HepG2 (cell line): ENCODE data around the gene TRANK1. TPM values are rescaled to one million over a fixed set of nuclear protein-coding genes. Genes with fewer than 3 reads are reported as not detected.

Experiments
- ATAC-seq: fragments of 200-7000 bp; cut with Tn5 transposase; 3 replicates; pipeline ENCODE4 v1.9.1; 2020; ENCODE audit warnings: mild to moderate bottlenecking, moderate library complexity
- BruUV-seq: library from RNA; stranded (reverse); fragments of 400-500 nt; replicated peaks from 2 replicates; lab custom pipeline; 2021; lab: Mats Ljungman, UMichigan
- CTCF ChIA-PET: fragments of 300-600 bp; formaldehyde crosslinking; extraction: SDS; loops from one replicate; lab custom pipeline; 2021; ENCODE audit warnings: low total read pairs, inconsistent platforms, low intra/inter-chr PET ratio; lab: Yijun Ruan, JAX
- POLR2A ChIA-PET: fragments of 350-600 bp; sonication (Branson Sonifier 250); formaldehyde crosslinking; loops from one replicate; lab custom pipeline; 2020; ENCODE audit warnings: antibody characterized with exemption, inconsistent platforms; lab: Yijun Ruan, JAX
- DNase-seq: peaks from one replicate; pipeline ENCODE4 v3.0.0-alpha.2; 2015; ENCODE audit warnings: low spot score
- FAIRE-seq: peaks from 3 replicates; lab custom pipeline; 2011; peaks lifted over from hg19 to GRCh38; lab: Jason Lieb, UNC
- H2AFZ ChIP-seq: one replicate; pipeline ENCODE4 v1.6.1; 2011; ENCODE audit warnings: low read length, inconsistent platforms
- H3K27ac ChIP-seq: fragments of 300-600 bp; 3 replicates; pipeline ENCODE4 v1.8.0; 2011; ENCODE audit warnings: mixed run types, mild to moderate bottlenecking, mixed read lengths, low read length, inconsistent platforms; ENCODE audit not compliant: insufficient read depth; ENCODE audit errors: extremely low read length
- H3K27me3 ChIP-seq, 2 experiments: fragments of 200-600 bp in 1 of 2; 2 replicates in 1 of 2; 3 replicates in 1 of 2; pipeline versions ENCODE4 v1.6.0 to v1.8.0; 2011; ENCODE audit warnings: low read length in 2 of 2, mild to moderate bottlenecking in 2 of 2, moderate library complexity in 2 of 2, inconsistent platforms in 1 of 2; ENCODE audit not compliant: insufficient read depth in 2 of 2, control insufficient read depth in 1 of 2
- H3K36me3 ChIP-seq, 2 experiments: fragments of 200-600 bp in 1 of 2; replicated peaks in 1 of 2; 2 replicates in 1 of 2; 3 replicates in 1 of 2; pipeline versions ENCODE4 v1.5.1 to v1.8.0; 2011; ENCODE audit warnings: low read length in 2 of 2, inconsistent platforms in 1 of 2; ENCODE audit not compliant: insufficient read depth in 2 of 2, control insufficient read depth in 1 of 2
- H3K4me1 ChIP-seq: 2 replicates; pipeline ENCODE4 v1.5.1; 2012; ENCODE audit warnings: low read length, inconsistent platforms; ENCODE audit not compliant: insufficient read depth
- H3K4me2 ChIP-seq: 2 replicates; pipeline ENCODE4 v1.6.0; 2011; ENCODE audit warnings: low read depth, low read length, inconsistent platforms
- H3K4me3 ChIP-seq, 3 experiments: fragments of 200-600 bp in 1 of 3; sonication (generic), shearing (Covaris generic) in 1 of 3; replicated peaks in 1 of 3; 2 replicates each; pipeline ENCODE4 v1.5.1; 2011 to 2016; ENCODE audit warnings: low read length in 3 of 3, inconsistent platforms in 2 of 3, low read depth in 2 of 3, mild to moderate bottlenecking in 2 of 3, control low read depth in 1 of 3, mixed read lengths in 1 of 3; ENCODE audit not compliant: insufficient read depth in 1 of 3
- H3K79me2 ChIP-seq: one replicate; pipeline ENCODE4 v1.6.1; 2011; ENCODE audit warnings: low read length, inconsistent platforms; ENCODE audit not compliant: insufficient read depth
- H3K9ac ChIP-seq: 2 replicates; pipeline ENCODE4 v1.6.0; 2011; ENCODE audit warnings: mild to moderate bottlenecking, low read depth, low read length, inconsistent platforms; ENCODE audit not compliant: insufficient read depth
- H3K9me3 ChIP-seq: 2 replicates; pipeline ENCODE4 v1.5.1; 2012; ENCODE audit warnings: mild to moderate bottlenecking, low read length
- H4K20me1 ChIP-seq: 2 replicates; pipeline ENCODE4 v1.6.0; 2011; ENCODE audit warnings: inconsistent platforms, mild to moderate bottlenecking, low read length, moderate library complexity; ENCODE audit not compliant: insufficient read depth
- ARHGAP35 ChIP-seq: sonication (generic); formaldehyde crosslinking; IDR thresholded peaks from 2 replicates; pipeline ENCODE4 v1.9.0; 2022; ENCODE audit warnings: mild to moderate bottlenecking, inconsistent platforms, moderate library complexity, missing genetic modification reagents, borderline replicate concordance
- GPBP1L1 ChIP-seq: sonication (generic); formaldehyde crosslinking; IDR thresholded peaks from 2 replicates; pipeline ENCODE4 v1.5.0; 2020; ENCODE audit warnings: mild to moderate bottlenecking, missing genetic modification reagents
- HCFC1 ChIP-seq: fragments of 150-350 bp; IDR thresholded peaks from 2 replicates; pipeline ENCODE4 v1.6.1; 2014; ENCODE audit warnings: low read depth, low read length
- KDM3A ChIP-seq: IDR thresholded peaks from 2 replicates; pipeline ENCODE4 v1.6.1; 2018; ENCODE audit warnings: low read depth, missing compliant biosample characterization
- KLF13 ChIP-seq: sonication (generic); formaldehyde crosslinking; IDR thresholded peaks from 2 replicates; pipeline ENCODE4 v1.4.0; 2020; ENCODE audit warnings: mild to moderate bottlenecking, missing genetic modification reagents
- POGK ChIP-seq: sonication (generic); formaldehyde crosslinking; conservative IDR thresholded peaks from 2 replicates; pipeline ENCODE4 v1.8.0; 2022; ENCODE audit warnings: mild to moderate bottlenecking, moderate library complexity, missing genetic modification reagents
- SETDB1 ChIP-seq: sonication (generic); formaldehyde crosslinking; IDR thresholded peaks from 2 replicates; pipeline ENCODE4 v1.5.1; 2020; ENCODE audit warnings: missing genetic modification reagents, mild to moderate bottlenecking, borderline replicate concordance
- SIN3B ChIP-seq: fragments of 150-350 bp; IDR thresholded peaks from 2 replicates; pipeline ENCODE4 v1.6.1; 2014; ENCODE audit warnings: low read length
- TEAD3 ChIP-seq: optimal IDR thresholded peaks from 2 replicates; pipeline ENCODE3; 2016; ENCODE audit warnings: borderline replicate concordance
- ZNF225 ChIP-seq: sonication (generic); formaldehyde crosslinking; IDR thresholded peaks from 2 replicates; pipeline ENCODE4 v1.4.0; 2020; ENCODE audit warnings: mild to moderate bottlenecking, missing genetic modification reagents
- ZSCAN25 ChIP-seq: sonication (generic); formaldehyde crosslinking; IDR thresholded peaks from 2 replicates; pipeline ENCODE4 v1.8.0; 2022; ENCODE audit warnings: mild to moderate bottlenecking, missing genetic modification reagents
- WGBS: methylation state at CpG from one replicate; pipeline ENCODE4 v1.1.6; 2017; ENCODE audit warnings: low lambda C conversion rate; 5-methylcytosine and 5-hydroxymethylcytosine counted together
- in situ Hi-C: cut with HindIII; loops from 2 replicates; pipeline ENCODE4 v1.10.0; 2017; ENCODE audit warnings: low pct_unique_long_range_greater_than_20kb; ENCODE audit not compliant: extremely low pct_ligation_motif_present
- intact Hi-C: fragments of 100-400 bp; cut with micrococcal nuclease; formaldehyde crosslinking; loops from one replicate; pipeline ENCODE4 v1.10.0; 2022; ENCODE audit not compliant: unreplicated experiment
- polyA plus RNA-seq, 8 experiments: library from polyadenylated mRNA; depleted of rRNA in 3 of 8; stranded (reverse) in 7 of 8; unstranded in 1 of 8; fragments of >200 nt; fragmentation: Illumina TruSeq in 4 of 8; extraction: Trizol in 4 of 8; gene quantifications; 2 replicates each; pipeline versions ENCODE4 v1.2.1 to v1.2.3, GENCODE V29; 2011 to 2016; ENCODE audit warnings: low read depth in 4 of 8, missing spikeins in 1 of 8, mixed read lengths in 1 of 8; ENCODE audit not compliant: insufficient read depth in 1 of 8
- total RNA-seq, 5 experiments: library from RNA; depleted of rRNA; stranded (reverse); fragments of >200 nt; fragmentation: Illumina TruSeq; extraction: Trizol; gene quantifications; 2 replicates each; pipeline ENCODE4 v1.2.3, GENCODE V29; 2016; ENCODE audit warnings: low read depth in 1 of 5
- TF ChIP-seq, protein P1 (sequence below): sonication (generic); formaldehyde crosslinking; IDR thresholded peaks from 2 replicates; pipeline ENCODE4 v1.4.0; 2020; ENCODE audit warnings: missing genetic modification reagents, borderline replicate concordance
- TF ChIP-seq, protein P2 (sequence below): sonication (generic); formaldehyde crosslinking; IDR thresholded peaks from 2 replicates; pipeline ENCODE4 v1.4.0; 2020; ENCODE audit warnings: missing genetic modification reagents

TRANK1 gene
- total and polyA plus RNA-seq, 2 of the 13 experiments (the other 11 are each of a cell fraction or from before 2014, with no cell fraction given) = 0.13 to 0.32 TPM

DNA sequence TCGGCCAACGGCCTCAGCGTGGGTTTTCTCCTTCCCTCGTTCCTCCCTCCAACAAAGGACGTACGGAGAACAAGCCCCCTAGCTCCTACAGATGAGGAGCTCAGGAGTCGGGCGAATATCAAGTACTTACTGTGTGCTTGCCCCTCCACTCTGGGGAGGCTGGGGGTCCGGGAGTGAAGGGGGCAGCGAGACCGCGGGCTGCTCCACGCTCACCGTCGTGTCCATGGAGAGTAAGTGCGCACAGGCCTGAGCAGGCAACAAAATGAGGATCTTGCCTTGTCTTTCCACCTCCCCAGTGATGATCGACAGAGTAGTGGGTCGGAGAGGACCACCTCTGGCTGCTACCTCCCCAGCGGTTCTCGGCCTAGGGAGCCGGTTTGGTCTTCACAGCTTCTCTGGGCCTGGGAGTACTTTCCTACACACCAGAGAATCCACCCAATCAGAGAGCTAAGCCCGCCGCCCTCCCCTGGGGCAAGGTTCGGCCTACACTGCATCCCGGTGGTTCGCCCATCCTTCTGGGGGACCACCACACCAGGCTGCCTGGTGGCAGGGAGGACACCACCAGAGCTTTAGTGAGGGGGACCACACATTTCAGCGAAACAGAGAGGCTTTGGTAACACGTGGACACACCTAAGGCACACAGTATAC, 603 bp upstream of the TRANK1 start (continued):
- TF ChIP-seq, protein P1, sequence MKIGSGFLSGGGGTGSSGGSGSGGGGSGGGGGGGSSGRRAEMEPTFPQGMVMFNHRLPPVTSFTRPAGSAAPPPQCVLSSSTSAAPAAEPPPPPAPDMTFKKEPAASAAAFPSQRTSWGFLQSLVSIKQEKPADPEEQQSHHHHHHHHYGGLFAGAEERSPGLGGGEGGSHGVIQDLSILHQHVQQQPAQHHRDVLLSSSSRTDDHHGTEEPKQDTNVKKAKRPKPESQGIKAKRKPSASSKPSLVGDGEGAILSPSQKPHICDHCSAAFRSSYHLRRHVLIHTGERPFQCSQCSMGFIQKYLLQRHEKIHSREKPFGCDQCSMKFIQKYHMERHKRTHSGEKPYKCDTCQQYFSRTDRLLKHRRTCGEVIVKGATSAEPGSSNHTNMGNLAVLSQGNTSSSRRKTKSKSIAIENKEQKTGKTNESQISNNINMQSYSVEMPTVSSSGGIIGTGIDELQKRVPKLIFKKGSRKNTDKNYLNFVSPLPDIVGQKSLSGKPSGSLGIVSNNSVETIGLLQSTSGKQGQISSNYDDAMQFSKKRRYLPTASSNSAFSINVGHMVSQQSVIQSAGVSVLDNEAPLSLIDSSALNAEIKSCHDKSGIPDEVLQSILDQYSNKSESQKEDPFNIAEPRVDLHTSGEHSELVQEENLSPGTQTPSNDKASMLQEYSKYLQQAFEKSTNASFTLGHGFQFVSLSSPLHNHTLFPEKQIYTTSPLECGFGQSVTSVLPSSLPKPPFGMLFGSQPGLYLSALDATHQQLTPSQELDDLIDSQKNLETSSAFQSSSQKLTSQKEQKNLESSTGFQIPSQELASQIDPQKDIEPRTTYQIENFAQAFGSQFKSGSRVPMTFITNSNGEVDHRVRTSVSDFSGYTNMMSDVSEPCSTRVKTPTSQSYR (CRISPR knock-in tag) = no peak
- TF ChIP-seq SETDB1 (CRISPR knock-in tag) (no peak), ZNF225 (CRISPR knock-in tag) (no peak), KLF13 (no peak), KDM3A (CRISPR knock-in tag) (no peak), SIN3B (no peak), POGK (CRISPR knock-in tag) (no peak)

- H3K79me2 ChIP-seq = no peaks in the 10 kb centered on the region
- peaks cover 17% of the 10 kb centered on the region for H3K9me3 ChIP-seq
- no peaks in the 10 kb centered on the region for H3K36me3 ChIP-seq
- no peaks in the 10 kb centered on the region; a peak in 1 of 5 replicates for H3K27me3 ChIP-seq
- ChIA-PET CTCF (no interaction called here), POLR2A (no interaction called here)
- in situ Hi-C loops = no loop called here
- H3K4me3 ChIP-seq = no peak overlapping the region
- no peaks in the 10 kb centered on the region for H3K4me1 ChIP-seq
- H4K20me1 ChIP-seq = no peaks in the 10 kb centered on the region
- no peak overlapping the region for H3K4me2 ChIP-seq
- no peak for DNase-seq
- WGBS = 71% methylated on average over 16 of the region's 56 CpGs
- H2AFZ ChIP-seq = no peak overlapping the region
- intact Hi-C loops = no loop called here
- no peak overlapping the region for H3K9ac ChIP-seq
- no peak overlapping the region for H3K27ac ChIP-seq
- peak; percentile 32; the same call in 2 of the 3 replicates for ATAC-seq
- no TSS peak for BruUV-seq
- no peak for FAIRE-seq
- TF ChIP-seq HCFC1 = no peak
- TF ChIP-seq, protein P2, sequence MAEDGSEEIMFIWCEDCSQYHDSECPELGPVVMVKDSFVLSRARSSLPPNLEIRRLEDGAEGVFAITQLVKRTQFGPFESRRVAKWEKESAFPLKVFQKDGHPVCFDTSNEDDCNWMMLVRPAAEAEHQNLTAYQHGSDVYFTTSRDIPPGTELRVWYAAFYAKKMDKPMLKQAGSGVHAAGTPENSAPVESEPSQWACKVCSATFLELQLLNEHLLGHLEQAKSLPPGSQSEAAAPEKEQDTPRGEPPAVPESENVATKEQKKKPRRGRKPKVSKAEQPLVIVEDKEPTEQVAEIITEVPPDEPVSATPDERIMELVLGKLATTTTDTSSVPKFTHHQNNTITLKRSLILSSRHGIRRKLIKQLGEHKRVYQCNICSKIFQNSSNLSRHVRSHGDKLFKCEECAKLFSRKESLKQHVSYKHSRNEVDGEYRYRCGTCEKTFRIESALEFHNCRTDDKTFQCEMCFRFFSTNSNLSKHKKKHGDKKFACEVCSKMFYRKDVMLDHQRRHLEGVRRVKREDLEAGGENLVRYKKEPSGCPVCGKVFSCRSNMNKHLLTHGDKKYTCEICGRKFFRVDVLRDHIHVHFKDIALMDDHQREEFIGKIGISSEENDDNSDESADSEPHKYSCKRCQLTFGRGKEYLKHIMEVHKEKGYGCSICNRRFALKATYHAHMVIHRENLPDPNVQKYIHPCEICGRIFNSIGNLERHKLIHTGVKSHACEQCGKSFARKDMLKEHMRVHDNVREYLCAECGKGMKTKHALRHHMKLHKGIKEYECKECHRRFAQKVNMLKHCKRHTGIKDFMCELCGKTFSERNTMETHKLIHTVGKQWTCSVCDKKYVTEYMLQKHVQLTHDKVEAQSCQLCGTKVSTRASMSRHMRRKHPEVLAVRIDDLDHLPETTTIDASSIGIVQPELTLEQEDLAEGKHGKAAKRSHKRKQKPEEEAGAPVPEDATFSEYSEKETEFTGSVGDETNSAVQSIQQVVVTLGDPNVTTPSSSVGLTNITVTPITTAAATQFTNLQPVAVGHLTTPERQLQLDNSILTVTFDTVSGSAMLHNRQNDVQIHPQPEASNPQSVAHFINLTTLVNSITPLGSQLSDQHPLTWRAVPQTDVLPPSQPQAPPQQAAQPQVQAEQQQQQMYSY (CRISPR knock-in tag) = no peak
- TF ChIP-seq ZSCAN25 (CRISPR knock-in tag) = no peak
- TF ChIP-seq ARHGAP35 (CRISPR knock-in tag) = no peak
- no peak for TF ChIP-seq GPBP1L1 (CRISPR knock-in tag)
- no peak for TF ChIP-seq TEAD3 (CRISPR knock-in tag)
These were observed 728 bp downstream of the TRANK1 start for GRCh38 chr3:36944012-36944640.
